Endothelial cell of umbilical vein (primary cell): Measurements from ENCODE around the gene GTF2H4. TPM values are rescaled to one million over a fixed set of nuclear protein-coding genes. Genes with fewer than 3 reads are reported as not detected.

Experiments used
- BruUV-seq: library from RNA; stranded (reverse); fragments of 400-500 nt; replicated peaks from 2 replicates; lab custom pipeline; 2021; lab: Mats Ljungman, UMichigan
- CTCF ChIA-PET: fragments of 300-600, 350-600 bp; sonication (Branson Sonifier 250); formaldehyde crosslinking; loops from one replicate; lab custom pipeline; 2021; ENCODE audit warnings: antibody characterized with exemption, inconsistent platforms; lab: Charles Lee
- POLR2A ChIA-PET: fragments of 300-600, 350-600 bp; sonication (Branson Sonifier 250); formaldehyde crosslinking; loops from one replicate; lab custom pipeline; 2021; ENCODE audit warnings: antibody characterized with exemption, inconsistent platforms; lab: Charles Lee
- DNase-seq: peaks from one replicate; pipeline ENCODE4 v3.0.0-alpha.2; 2011; ENCODE audit warnings: low read depth, low spot score
- FAIRE-seq: peaks from 2 replicates; lab custom pipeline; 2011; peaks lifted over from hg19 to GRCh38; lab: Jason Lieb, UNC
- H2AFZ ChIP-seq: 2 replicates; pipeline ENCODE4 v1.6.0; 2012; ENCODE audit warnings: low read depth, low read length, control low read depth, inconsistent platforms
- H3K27ac ChIP-seq: 2 replicates; pipeline ENCODE4 v1.5.1; 2011; ENCODE audit warnings: low read depth, mild to moderate bottlenecking, control low read depth, low read length, moderate library complexity; ENCODE audit not compliant: insufficient read depth
- H3K27me3 ChIP-seq, 2 experiments: 2 replicates each; pipeline versions ENCODE4 v1.6.0 to v1.6.1; 2011; ENCODE audit warnings: low read length in 2 of 2, mixed read lengths in 1 of 2; ENCODE audit not compliant: control insufficient read depth in 2 of 2, insufficient read depth in 2 of 2
- H3K36me3 ChIP-seq, 2 experiments: 2 replicates in 1 of 2; 3 replicates in 1 of 2; pipeline ENCODE4 v1.5.1; 2011; ENCODE audit warnings: low read length in 2 of 2, mild to moderate bottlenecking in 1 of 2, moderate library complexity in 1 of 2; ENCODE audit not compliant: control insufficient read depth in 2 of 2, insufficient read depth in 2 of 2; ENCODE audit errors: extremely low read depth in 1 of 2
- H3K4me1 ChIP-seq: 3 replicates; pipeline ENCODE4 v1.5.1; 2011; ENCODE audit warnings: mild to moderate bottlenecking, low read length; ENCODE audit not compliant: control insufficient read depth, insufficient read depth; ENCODE audit errors: extremely low read depth
- H3K4me2 ChIP-seq: 2 replicates; pipeline ENCODE4 v1.6.1; 2011; ENCODE audit warnings: low read length, control low read depth, mixed read lengths; ENCODE audit not compliant: insufficient read depth
- H3K4me3 ChIP-seq, 3 experiments: fragments of 200-600 bp in 1 of 3; sonication (generic), shearing (Covaris generic) in 1 of 3; replicated peaks in 1 of 3; 2 replicates each; pipeline ENCODE4 v1.5.1; 2011 to 2016; ENCODE audit warnings: control low read depth in 3 of 3, low read length in 3 of 3, mild to moderate bottlenecking in 2 of 3, inconsistent platforms in 1 of 3, low read depth in 1 of 3, moderate library complexity in 1 of 3; ENCODE audit not compliant: insufficient read depth in 1 of 3
- H3K79me2 ChIP-seq: 2 replicates; pipeline ENCODE4 v1.6.0; 2012; ENCODE audit warnings: low read length, inconsistent platforms; ENCODE audit not compliant: control insufficient read depth, insufficient read depth
- H3K9ac ChIP-seq: replicated peaks from 2 replicates; pipeline ENCODE3; 2011; ENCODE audit warnings: low read length, control low read depth; ENCODE audit not compliant: insufficient read depth; ENCODE audit errors: extremely low read depth
- H3K9me1 ChIP-seq: replicated peaks from 3 replicates; pipeline ENCODE4 v1.6.0; 2011; ENCODE audit warnings: mild to moderate bottlenecking, low read length; ENCODE audit not compliant: control insufficient read depth, insufficient read depth; ENCODE audit errors: extremely low read depth
- H3K9me3 ChIP-seq: replicated peaks from 2 replicates; pipeline ENCODE4 v1.5.1; 2012; ENCODE audit warnings: low read length, inconsistent platforms; ENCODE audit not compliant: control insufficient read depth, insufficient read depth
- H4K20me1 ChIP-seq: replicated peaks from 2 replicates; pipeline ENCODE3; 2011; ENCODE audit warnings: mild to moderate bottlenecking, low read length; ENCODE audit not compliant: control insufficient read depth, insufficient read depth; ENCODE audit errors: extremely low read depth
- EZH2 ChIP-seq: IDR thresholded peaks from 2 replicates; pipeline ENCODE4 v1.6.1; 2012; ENCODE audit warnings: borderline replicate concordance, low read depth, mild to moderate bottlenecking, moderate library complexity, low read length, inconsistent platforms; ENCODE audit not compliant: severe bottlenecking
- FOS ChIP-seq: IDR thresholded peaks from 2 replicates; pipeline ENCODE4 v1.6.1; 2011; ENCODE audit warnings: mild to moderate bottlenecking, low read length, moderate library complexity, borderline replicate concordance; ENCODE audit not compliant: insufficient read depth
- GATA2 ChIP-seq: IDR thresholded peaks from 2 replicates; pipeline ENCODE4 v1.7.0; 2011; ENCODE audit warnings: low read depth, mild to moderate bottlenecking, moderate library complexity, mixed read lengths, low read length; ENCODE audit not compliant: insufficient read length, insufficient read depth
- JUN ChIP-seq: IDR thresholded peaks from 2 replicates; pipeline ENCODE4 v1.6.1; 2011; ENCODE audit warnings: borderline replicate concordance, low read depth; ENCODE audit not compliant: insufficient read length, insufficient read depth
- MYC ChIP-seq: IDR thresholded peaks from one replicate; pipeline ENCODE4 v1.6.1; 2011; ENCODE audit warnings: mild to moderate bottlenecking, low read depth, low read length
- POLR2A ChIP-seq: IDR thresholded peaks from 2 replicates; pipeline ENCODE4 v1.6.1; 2012; ENCODE audit warnings: low read depth, mild to moderate bottlenecking, control low read depth, low read length
- POLR2AphosphoS5 ChIP-seq: IDR thresholded peaks from 2 replicates; pipeline ENCODE4 v1.6.1; 2012; ENCODE audit warnings: low read depth, mild to moderate bottlenecking, control low read depth, low read length, moderate library complexity; ENCODE audit not compliant: insufficient read depth
- dilution Hi-C: fragments of 300-500 bp; cut with MboI; formaldehyde crosslinking; loops from one replicate; pipeline ENCODE4 v1.15.0; 2019; ENCODE audit warnings: low sequenced_read_pairs; ENCODE audit not compliant: extremely low pct_ligation_motif_present
- intact Hi-C: fragments of 100-400 bp; cut with micrococcal nuclease; formaldehyde crosslinking; loops from one replicate; pipeline ENCODE4 v1.10.0; 2022
- polyA plus RNA-seq, 4 experiments: library from polyadenylated mRNA; depleted of rRNA in 3 of 4; stranded (reverse) in 3 of 4; unstranded in 1 of 4; fragments of >200 nt; gene quantifications; 2 replicates each; pipeline versions ENCODE4 v1.2.1 to v1.2.3, GENCODE V29; 2011 to 2012; ENCODE audit warnings: missing spikeins in 1 of 4
- total RNA-seq: library from RNA; stranded (reverse); gene quantifications from 2 replicates; pipeline ENCODE4 v1.2.3, GENCODE V29; 2021
- TF ChIP-seq, protein P1 (sequence below): IDR thresholded peaks from 2 replicates; pipeline ENCODE4 v1.6.1; 2011; ENCODE audit not compliant: insufficient read depth, insufficient read length
- TF ChIP-seq, protein P2 (sequence below), 2 donors: IDR thresholded peaks; 1 replicate in 1 of 2; 2 replicates in 1 of 2; pipeline ENCODE4 v1.5.1; 2011; ENCODE audit warnings: low read length in 2 of 2, mild to moderate bottlenecking in 2 of 2, moderate library complexity in 2 of 2, control low read depth in 1 of 2, inconsistent platforms in 1 of 2, low read depth in 1 of 2; ENCODE audit not compliant: insufficient read depth in 1 of 2; ENCODE audit errors: extremely low read depth in 1 of 2

Gene GTF2H4
- total and polyA plus RNA-seq, 2 donors (not counting 3 experiments of a cell fraction or from before 2014, with no cell fraction given), result 40.5 to 52.6 TPM

DNA sequence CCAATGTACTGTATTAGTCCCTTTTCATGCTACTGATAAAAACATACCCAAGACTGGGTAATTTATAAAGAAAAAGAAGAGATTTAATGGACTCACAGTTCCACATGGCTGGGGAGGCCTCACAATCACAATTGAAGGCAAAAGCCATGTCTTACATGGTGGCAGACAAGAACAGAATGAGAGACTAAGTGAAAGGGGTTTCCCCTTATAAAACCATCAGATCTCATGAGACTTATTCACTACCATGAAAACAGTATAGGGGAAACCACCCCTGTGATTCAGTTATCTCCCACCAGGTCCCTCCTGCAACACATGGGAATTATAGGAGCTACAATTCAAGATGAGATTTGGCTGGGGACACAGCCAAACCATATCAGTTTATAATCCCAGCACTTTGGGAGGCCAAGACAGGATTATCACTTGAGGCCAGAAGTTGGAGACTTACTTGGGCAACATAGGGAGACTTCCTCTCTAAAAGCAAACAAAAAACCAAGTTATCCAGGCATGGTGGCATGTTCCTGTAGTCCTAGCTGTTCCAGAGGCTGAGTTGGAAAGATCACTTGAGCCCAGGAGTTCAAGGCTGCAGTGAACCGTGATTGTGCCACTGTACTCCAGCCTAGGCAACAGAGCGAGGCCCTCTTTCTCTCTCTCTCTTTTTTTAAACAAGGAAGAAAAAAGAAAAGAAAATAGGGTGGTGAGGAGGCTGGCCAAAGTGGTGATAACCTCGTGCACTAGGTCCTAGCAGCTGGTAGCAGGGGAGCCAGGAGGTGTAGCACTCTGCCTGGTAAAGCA, 46.6 kb upstream of the GTF2H4 start:
- intact Hi-C loops, result no loop called here
- Histone ChIP-seq H3K4me2 (no peak overlapping the region), H3K9me1 (no peaks in the 10 kb centered on the region), H3K4me1 (no peaks in the 10 kb centered on the region), H3K9me3 (no peaks in the 10 kb centered on the region), H3K27me3 (peaks cover 9 to 12% of the 10 kb centered on the region in 2 experiments), H4K20me1 (no peaks in the 10 kb centered on the region), H3K27ac (no peak overlapping the region), H3K79me2 (no peaks in the 10 kb centered on the region), H3K4me3 (no peak overlapping the region), H3K9ac (no peak overlapping the region), H3K36me3 (no peaks in the 10 kb centered on the region), H2AFZ (no peak overlapping the region)
- dilution Hi-C loops, result no loop called here
- no TSS peak for BruUV-seq
- FAIRE-seq, result no peak
- ChIA-PET POLR2A (no interaction called here), CTCF (interaction anchor here (1.1 to 1.4 kb wide), 4 partner anchors 33 to 275 kb away, joined by 3 to 7 read pairs (median 4); no protein-coding TSS in a partner anchor)
- DNase-seq, result no peak
- TF ChIP-seq, protein P1, sequence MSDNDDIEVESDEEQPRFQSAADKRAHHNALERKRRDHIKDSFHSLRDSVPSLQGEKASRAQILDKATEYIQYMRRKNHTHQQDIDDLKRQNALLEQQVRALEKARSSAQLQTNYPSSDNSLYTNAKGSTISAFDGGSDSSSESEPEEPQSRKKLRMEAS, result no peak
- TF ChIP-seq MYC (no peak), EZH2 (no peak)

DNA sequence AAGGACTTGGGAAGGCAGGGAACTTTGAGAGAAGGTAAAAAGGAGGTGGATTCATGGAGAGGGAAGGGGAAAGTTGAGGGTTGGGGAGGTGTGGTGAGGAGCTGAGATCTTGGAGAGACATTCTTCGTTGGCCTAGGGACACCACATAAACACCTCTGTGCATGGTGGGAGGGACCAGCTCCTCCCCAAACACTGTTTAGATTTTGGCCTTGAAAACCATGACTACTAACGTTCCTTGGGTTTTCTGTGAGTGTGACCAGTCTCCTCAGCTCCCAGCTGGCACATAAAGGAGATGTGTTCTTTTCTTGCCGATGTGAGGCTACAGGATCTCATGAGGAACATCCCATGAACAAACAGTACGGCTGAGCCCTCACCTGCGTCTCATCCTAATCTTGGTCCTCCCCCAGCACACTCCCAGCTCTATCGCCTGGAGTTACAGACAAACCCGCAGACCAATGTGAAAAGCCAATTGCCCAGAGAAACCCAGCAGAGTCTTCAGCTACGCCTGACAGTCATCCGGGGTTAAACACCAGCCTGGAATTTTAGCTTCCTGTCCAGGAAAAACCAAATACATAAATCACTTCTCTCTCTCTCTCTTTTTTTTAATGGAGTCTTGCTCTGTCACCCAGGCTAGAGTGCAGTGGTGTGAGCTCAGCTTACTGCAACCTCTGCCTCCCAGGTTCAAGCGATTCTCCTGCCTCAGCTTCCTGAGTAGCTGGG, 45.7 kb upstream of the GTF2H4 start:
- ChIA-PET POLR2A (no interaction called here), CTCF (interaction anchor here (0.7 to 1.4 kb wide), 5 partner anchors 34 to 275 kb away, joined by 3 to 7 read pairs (median 3); no protein-coding TSS in a partner anchor)
- dilution Hi-C loops, result no loop called here

More for the DNA sequence above, 45.7 kb upstream of the GTF2H4 start:
- FAIRE-seq, result no peak
- no peak for TF ChIP-seq JUN
- TF ChIP-seq, protein P1, result no peak
- TF ChIP-seq POLR2A, result no peak
- TF ChIP-seq, protein P2, sequence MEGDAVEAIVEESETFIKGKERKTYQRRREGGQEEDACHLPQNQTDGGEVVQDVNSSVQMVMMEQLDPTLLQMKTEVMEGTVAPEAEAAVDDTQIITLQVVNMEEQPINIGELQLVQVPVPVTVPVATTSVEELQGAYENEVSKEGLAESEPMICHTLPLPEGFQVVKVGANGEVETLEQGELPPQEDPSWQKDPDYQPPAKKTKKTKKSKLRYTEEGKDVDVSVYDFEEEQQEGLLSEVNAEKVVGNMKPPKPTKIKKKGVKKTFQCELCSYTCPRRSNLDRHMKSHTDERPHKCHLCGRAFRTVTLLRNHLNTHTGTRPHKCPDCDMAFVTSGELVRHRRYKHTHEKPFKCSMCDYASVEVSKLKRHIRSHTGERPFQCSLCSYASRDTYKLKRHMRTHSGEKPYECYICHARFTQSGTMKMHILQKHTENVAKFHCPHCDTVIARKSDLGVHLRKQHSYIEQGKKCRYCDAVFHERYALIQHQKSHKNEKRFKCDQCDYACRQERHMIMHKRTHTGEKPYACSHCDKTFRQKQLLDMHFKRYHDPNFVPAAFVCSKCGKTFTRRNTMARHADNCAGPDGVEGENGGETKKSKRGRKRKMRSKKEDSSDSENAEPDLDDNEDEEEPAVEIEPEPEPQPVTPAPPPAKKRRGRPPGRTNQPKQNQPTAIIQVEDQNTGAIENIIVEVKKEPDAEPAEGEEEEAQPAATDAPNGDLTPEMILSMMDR (IDR thresholded peaks at IDR 0.05; ENCODE audit: extremely low read depth in 1 of 2, insufficient read depth in 1 of 2, low read depth in 1 of 2, low read length in 2 of 2), result no peak
- TF ChIP-seq FOS, result no peak
- TF ChIP-seq POLR2AphosphoS5, result no peak
- TF ChIP-seq GATA2, result no peak
- no peak for TF ChIP-seq MYC
- no peak for TF ChIP-seq EZH2
- H3K9me3 ChIP-seq, result no peaks in the 10 kb centered on the region
- intact Hi-C loops, result no loop called here
- no peak overlapping the region for H3K9ac ChIP-seq
- DNase-seq, result peak; percentile 74
- H3K9me1 ChIP-seq, result no peaks in the 10 kb centered on the region
- no TSS peak for BruUV-seq
- no peaks in the 10 kb centered on the region for H3K36me3 ChIP-seq
- H4K20me1 ChIP-seq, result no peaks in the 10 kb centered on the region
- peaks cover 6 to 8% of the 10 kb centered on the region in 2 experiments for H3K27me3 ChIP-seq
- H3K27ac ChIP-seq, result no peak overlapping the region
- no peak overlapping the region for H3K4me2 ChIP-seq
- no peak overlapping the region for H2AFZ ChIP-seq
- H3K4me1 ChIP-seq, result no peaks in the 10 kb centered on the region
- no peak overlapping the region for H3K4me3 ChIP-seq
- no peaks in the 10 kb centered on the region for H3K79me2 ChIP-seq
